ENCODE results near the gene SPX. TPM values are rescaled to one million over a fixed set of nuclear protein-coding genes. Genes with fewer than 3 reads are reported as not detected.

SPX gene
- total and polyA plus RNA-seq, 2 donors: 4.1 to 10.7 TPM

DNA sequence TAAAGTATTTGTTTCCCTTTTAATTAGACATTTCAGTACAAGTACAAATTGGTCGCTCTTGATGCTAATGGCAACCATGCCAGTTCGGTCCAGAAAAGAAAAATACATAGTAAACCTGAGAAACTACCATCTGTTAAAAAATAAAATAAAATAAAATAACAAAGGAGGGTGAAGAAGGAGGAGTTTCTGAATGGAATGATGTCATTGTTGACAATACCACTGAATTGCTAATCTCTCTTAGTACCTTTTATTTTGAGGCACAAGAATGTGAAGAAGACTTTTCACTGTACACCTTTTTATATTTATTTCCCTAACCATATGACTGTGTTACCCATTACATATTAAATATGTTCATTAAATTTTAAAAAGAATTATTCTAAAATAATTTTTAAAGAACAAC, 19.5 kb downstream of the SPX start:
- H3K27me3 ChIP-seq (ENCODE audit: control insufficient read depth in 2 of 2, insufficient read depth in 1 of 2, low read length in 1 of 2): no peaks in the 10 kb centered on the region
- no peak overlapping the region for H3K27ac ChIP-seq (ENCODE audit: low read depth in 1 of 2, low read length in 1 of 2)
- no peak overlapping the region for H3K4me3 ChIP-seq (ENCODE audit: low read length in 2 of 2)
- 94% methylated on average over 2 of the region's 2 CpGs for WGBS
- H3K36me3 ChIP-seq (ENCODE audit: control insufficient read depth in 2 of 2, insufficient read depth in 2 of 2, low read length in 1 of 2): no peaks in the 10 kb centered on the region
- no peaks in the 10 kb centered on the region for H3K4me1 ChIP-seq (ENCODE audit: control insufficient read depth in 2 of 2, insufficient read depth in 2 of 2, low read length in 2 of 2)
- no peaks in the 10 kb centered on the region for H3K9me3 ChIP-seq (ENCODE audit: control insufficient read depth in 2 of 2, insufficient read depth in 1 of 2, low read length in 1 of 2)
- DNase-seq (ENCODE audit: low read depth in 6 of 9, low spot score in 9 of 9): no peak

DNA sequence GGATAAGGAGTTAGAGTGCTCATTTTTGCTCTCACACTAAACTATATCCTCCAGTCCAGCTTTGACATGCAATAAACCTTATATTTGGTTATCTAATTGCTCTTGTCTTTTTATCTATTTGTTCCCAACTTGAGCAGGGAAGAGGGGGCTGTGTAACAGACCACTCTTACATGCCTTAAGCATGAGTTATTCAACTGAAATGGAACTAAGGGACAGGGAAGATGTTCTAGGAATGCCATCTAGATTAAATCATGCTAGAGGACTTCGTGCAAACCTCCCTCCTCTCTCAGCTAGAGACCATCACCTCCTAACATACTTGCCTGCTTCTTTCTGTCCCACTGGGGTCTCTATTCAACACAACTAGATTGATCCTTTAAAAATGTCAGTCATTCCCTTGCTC, 20.6 kb downstream of the SPX start:
- no peak for DNase-seq (ENCODE audit: low read depth in 6 of 9, low spot score in 9 of 9)
- Histone ChIP-seq H3K4me3 (ENCODE audit: low read length in 2 of 2) (no peak overlapping the region), H3K27me3 (ENCODE audit: control insufficient read depth in 2 of 2, insufficient read depth in 1 of 2, low read length in 1 of 2) (no peaks in the 10 kb centered on the region), H3K4me1 (ENCODE audit: control insufficient read depth in 2 of 2, insufficient read depth in 2 of 2, low read length in 2 of 2) (no peaks in the 10 kb centered on the region), H3K9me3 (ENCODE audit: control insufficient read depth in 2 of 2, insufficient read depth in 1 of 2, low read length in 1 of 2) (no peaks in the 10 kb centered on the region), H3K27ac (ENCODE audit: low read depth in 1 of 2, low read length in 1 of 2) (no peak overlapping the region), H3K36me3 (ENCODE audit: control insufficient read depth in 2 of 2, insufficient read depth in 2 of 2, low read length in 1 of 2) (no peaks in the 10 kb centered on the region)
- WGBS: 39% methylated on average over 1 of the region's 1 CpG

- H3K9me3 ChIP-seq (ENCODE audit: control insufficient read depth in 2 of 2, insufficient read depth in 1 of 2, low read length in 1 of 2): no peaks in the 10 kb centered on the region
- H3K4me3 ChIP-seq (ENCODE audit: low read length in 2 of 2): no peak overlapping the region
- no peak overlapping the region for H3K27ac ChIP-seq (ENCODE audit: low read depth in 1 of 2, low read length in 1 of 2)
- H3K4me1 ChIP-seq (ENCODE audit: control insufficient read depth in 2 of 2, insufficient read depth in 2 of 2, low read length in 2 of 2): no peaks in the 10 kb centered on the region
- no peaks in the 10 kb centered on the region for H3K27me3 ChIP-seq (ENCODE audit: control insufficient read depth in 2 of 2, insufficient read depth in 1 of 2, low read length in 1 of 2)
- DNase-seq (ENCODE audit: low read depth in 6 of 9, low spot score in 9 of 9): no peak
- WGBS: 87% methylated on average over 1 of the region's 1 CpG
- H3K36me3 ChIP-seq (ENCODE audit: control insufficient read depth in 2 of 2, insufficient read depth in 2 of 2, low read length in 1 of 2): no peaks in the 10 kb centered on the region
These were observed 21.3 kb downstream of the SPX start for GRCh38 chr12:21547437-21547836.

GRCh38 chr12:21551841-21552465, 25.9 kb downstream of the SPX start:
- H3K4me3 ChIP-seq (ENCODE audit: low read length in 2 of 2): no peak overlapping the region
- no peak for DNase-seq (ENCODE audit: low read depth in 6 of 9, low spot score in 9 of 9)
- no peaks in the 10 kb centered on the region for H3K4me1 ChIP-seq (ENCODE audit: control insufficient read depth in 2 of 2, insufficient read depth in 2 of 2, low read length in 2 of 2)
- H3K27me3 ChIP-seq (ENCODE audit: control insufficient read depth in 2 of 2, insufficient read depth in 1 of 2, low read length in 1 of 2): no peaks in the 10 kb centered on the region
- H3K9me3 ChIP-seq (ENCODE audit: control insufficient read depth in 2 of 2, insufficient read depth in 1 of 2, low read length in 1 of 2): no peaks in the 10 kb centered on the region
- no peaks in the 10 kb centered on the region for H3K36me3 ChIP-seq (ENCODE audit: control insufficient read depth in 2 of 2, insufficient read depth in 2 of 2, low read length in 1 of 2)
- H3K27ac ChIP-seq (ENCODE audit: low read depth in 1 of 2, low read length in 1 of 2): no peak overlapping the region
- WGBS: 67% methylated on average over 4 of the region's 4 CpGs

DNA sequence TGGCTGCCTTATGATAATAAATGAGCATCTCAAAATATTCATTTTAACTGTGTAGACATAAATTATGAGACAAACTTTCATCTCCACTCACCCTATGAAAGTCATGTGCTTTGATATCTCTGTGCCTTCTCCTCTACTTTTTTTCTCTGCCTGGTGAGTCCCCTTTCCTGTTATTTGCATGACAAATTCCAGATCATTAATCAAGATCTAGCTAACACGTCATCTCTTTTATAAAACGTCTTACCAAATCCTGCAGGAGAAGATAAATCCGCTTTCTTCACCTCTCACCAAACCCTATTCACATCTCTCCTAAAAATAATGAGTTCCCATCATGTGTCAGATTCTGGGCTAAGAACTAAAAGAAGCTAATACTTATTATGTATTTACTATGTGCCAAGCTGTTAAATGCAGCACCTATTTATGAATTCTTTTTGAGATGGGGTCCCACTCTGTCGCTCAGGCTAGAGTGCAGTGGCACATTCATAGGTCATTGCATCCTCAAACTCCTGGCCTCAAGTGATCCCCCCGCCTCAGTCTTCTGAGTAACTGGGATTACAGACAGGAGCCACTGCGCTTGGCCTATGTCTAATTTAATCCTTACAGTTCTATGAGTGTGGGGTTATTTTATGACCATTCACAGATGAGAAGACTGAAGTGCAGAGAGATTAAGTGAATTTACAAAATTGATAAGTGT, 26.7 kb downstream of the SPX start:
- H3K27ac ChIP-seq (ENCODE audit: low read depth in 1 of 2, low read length in 1 of 2): no peak overlapping the region
- H3K27me3 ChIP-seq (ENCODE audit: control insufficient read depth in 2 of 2, insufficient read depth in 1 of 2, low read length in 1 of 2): no peaks in the 10 kb centered on the region
- no peak overlapping the region for H3K4me3 ChIP-seq (ENCODE audit: low read length in 2 of 2)
- no peaks in the 10 kb centered on the region for H3K36me3 ChIP-seq (ENCODE audit: control insufficient read depth in 2 of 2, insufficient read depth in 2 of 2, low read length in 1 of 2)
- 87% methylated on average over 6 of the region's 6 CpGs for WGBS
- no peak for DNase-seq (ENCODE audit: low read depth in 6 of 9, low spot score in 9 of 9)
- no peaks in the 10 kb centered on the region for H3K9me3 ChIP-seq (ENCODE audit: control insufficient read depth in 2 of 2, insufficient read depth in 1 of 2, low read length in 1 of 2)
- no peaks in the 10 kb centered on the region for H3K4me1 ChIP-seq (ENCODE audit: control insufficient read depth in 2 of 2, insufficient read depth in 2 of 2, low read length in 2 of 2)

DNA sequence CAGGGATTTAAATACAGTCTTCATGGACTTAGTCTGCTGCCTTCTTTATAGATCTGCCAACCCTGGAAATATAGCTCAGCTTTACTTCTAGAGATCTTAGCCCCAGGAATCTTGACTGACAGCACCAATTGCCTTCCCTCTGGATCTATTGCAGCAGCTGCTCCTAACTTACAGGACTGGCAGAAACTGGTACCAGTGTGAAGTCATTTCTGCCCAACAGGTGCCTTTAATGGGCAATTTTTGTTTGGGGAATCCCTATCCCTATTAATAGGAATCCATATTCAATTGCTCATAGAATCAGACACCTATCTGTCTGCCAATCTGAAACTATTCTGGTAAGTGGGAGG, 27.2 kb downstream of the SPX start:
- H3K27me3 ChIP-seq (ENCODE audit: control insufficient read depth in 2 of 2, insufficient read depth in 1 of 2, low read length in 1 of 2): no peaks in the 10 kb centered on the region
- no peaks in the 10 kb centered on the region for H3K36me3 ChIP-seq (ENCODE audit: control insufficient read depth in 2 of 2, insufficient read depth in 2 of 2, low read length in 1 of 2)
- no peaks in the 10 kb centered on the region for H3K9me3 ChIP-seq (ENCODE audit: control insufficient read depth in 2 of 2, insufficient read depth in 1 of 2, low read length in 1 of 2)
- no peak overlapping the region for H3K4me3 ChIP-seq (ENCODE audit: low read length in 2 of 2)
- H3K27ac ChIP-seq (ENCODE audit: low read depth in 1 of 2, low read length in 1 of 2): no peak overlapping the region
- H3K4me1 ChIP-seq (ENCODE audit: control insufficient read depth in 2 of 2, insufficient read depth in 2 of 2, low read length in 2 of 2): no peaks in the 10 kb centered on the region
- no peak for DNase-seq (ENCODE audit: low read depth in 6 of 9, low spot score in 9 of 9)

- H3K36me3 ChIP-seq (ENCODE audit: control insufficient read depth in 2 of 2, insufficient read depth in 2 of 2, low read length in 1 of 2): no peaks in the 10 kb centered on the region
- H3K27me3 ChIP-seq (ENCODE audit: control insufficient read depth in 2 of 2, insufficient read depth in 1 of 2, low read length in 1 of 2): no peaks in the 10 kb centered on the region
- H3K4me1 ChIP-seq (ENCODE audit: control insufficient read depth in 2 of 2, insufficient read depth in 2 of 2, low read length in 2 of 2): no peaks in the 10 kb centered on the region
- H3K9me3 ChIP-seq (ENCODE audit: control insufficient read depth in 2 of 2, insufficient read depth in 1 of 2, low read length in 1 of 2): no peaks in the 10 kb centered on the region
- H3K27ac ChIP-seq (ENCODE audit: low read depth in 1 of 2, low read length in 1 of 2): no peak overlapping the region
- DNase-seq (ENCODE audit: low read depth in 6 of 9, low spot score in 9 of 9): no peak
- 88% methylated on average over 9 of the region's 9 CpGs for WGBS
- H3K4me3 ChIP-seq (ENCODE audit: low read length in 2 of 2): no peak overlapping the region
These were observed 32.1 kb downstream of the SPX start for GRCh38 chr12:21558100-21558679.

DNA sequence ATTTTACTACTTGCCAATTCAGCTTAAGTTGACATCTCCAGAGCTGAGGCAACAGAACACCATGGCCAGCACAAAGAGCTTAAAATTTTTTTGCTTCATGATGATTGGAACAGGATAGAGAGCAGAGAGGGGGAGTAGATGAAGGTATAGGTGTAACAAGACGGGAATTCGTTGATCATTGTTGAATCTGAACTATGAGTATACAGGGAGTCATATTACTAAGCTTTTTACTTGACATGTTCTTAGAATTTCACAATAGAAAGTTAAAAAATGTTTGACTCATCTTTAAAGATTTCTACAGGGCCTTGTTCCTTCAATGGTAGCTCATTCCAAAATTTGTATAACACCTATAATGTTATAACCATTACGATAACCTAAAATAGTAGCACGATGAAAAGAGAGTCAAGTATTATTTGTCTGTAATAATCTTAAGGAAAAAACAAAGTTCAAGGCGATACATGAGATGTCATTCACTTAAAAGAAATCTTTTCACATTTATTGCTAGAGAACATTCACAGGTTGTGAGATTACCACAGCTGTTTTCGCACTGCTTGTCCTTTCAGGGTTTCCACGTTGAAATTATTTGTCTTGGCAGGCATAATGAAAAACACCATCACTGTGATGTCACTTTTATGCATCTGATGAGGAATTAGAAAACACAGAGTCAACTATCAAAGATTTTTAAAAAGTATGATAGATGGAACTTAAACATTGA, 33.9 kb downstream of the SPX start:
- no peak for DNase-seq (ENCODE audit: low read depth in 6 of 9, low spot score in 9 of 9)
- Histone ChIP-seq H3K36me3 (ENCODE audit: control insufficient read depth in 2 of 2, insufficient read depth in 2 of 2, low read length in 1 of 2) (no peaks in the 10 kb centered on the region), H3K4me1 (ENCODE audit: control insufficient read depth in 2 of 2, insufficient read depth in 2 of 2, low read length in 2 of 2) (no peaks in the 10 kb centered on the region), H3K4me3 (ENCODE audit: low read length in 2 of 2) (no peak overlapping the region), H3K27ac (ENCODE audit: low read depth in 1 of 2, low read length in 1 of 2) (no peak overlapping the region), H3K27me3 (ENCODE audit: control insufficient read depth in 2 of 2, insufficient read depth in 1 of 2, low read length in 1 of 2) (no peaks in the 10 kb centered on the region), H3K9me3 (ENCODE audit: control insufficient read depth in 2 of 2, insufficient read depth in 1 of 2, low read length in 1 of 2) (no peaks in the 10 kb centered on the region)
- 88% methylated on average over 7 of the region's 7 CpGs for WGBS

DNA sequence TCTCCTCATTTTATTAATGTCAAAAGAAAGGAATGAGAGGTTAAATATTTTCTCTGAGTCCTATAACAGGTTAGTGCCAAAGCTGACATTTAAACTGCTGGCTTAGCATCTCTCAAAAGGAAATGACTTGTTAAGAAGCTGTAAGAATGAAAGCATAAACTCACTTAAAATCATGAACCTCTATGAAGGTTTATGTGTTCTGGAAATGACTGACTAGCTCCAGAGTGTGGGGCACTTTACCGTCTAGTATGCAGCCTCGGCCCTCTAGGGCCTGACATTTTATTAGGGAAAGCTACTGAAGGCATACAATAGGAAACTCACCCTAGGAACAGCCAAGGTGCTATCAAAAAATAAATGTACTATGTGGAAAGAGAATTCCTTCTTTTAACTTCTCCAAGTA, 35.1 kb downstream of the SPX start:
- H3K4me1 ChIP-seq (ENCODE audit: control insufficient read depth in 2 of 2, insufficient read depth in 2 of 2, low read length in 2 of 2): no peaks in the 10 kb centered on the region
- no peak for DNase-seq (ENCODE audit: low read depth in 6 of 9, low spot score in 9 of 9)
- H3K9me3 ChIP-seq (ENCODE audit: control insufficient read depth in 2 of 2, insufficient read depth in 1 of 2, low read length in 1 of 2): no peaks in the 10 kb centered on the region
- H3K4me3 ChIP-seq (ENCODE audit: low read length in 2 of 2): no peak overlapping the region
- WGBS: 73% methylated on average over 2 of the region's 2 CpGs
- no peaks in the 10 kb centered on the region for H3K27me3 ChIP-seq (ENCODE audit: control insufficient read depth in 2 of 2, insufficient read depth in 1 of 2, low read length in 1 of 2)
- H3K27ac ChIP-seq (ENCODE audit: low read depth in 1 of 2, low read length in 1 of 2): no peak overlapping the region
- H3K36me3 ChIP-seq (ENCODE audit: control insufficient read depth in 2 of 2, insufficient read depth in 2 of 2, low read length in 1 of 2): no peaks in the 10 kb centered on the region

Data from thymus (tissue), 11 donors.